Activated T-cell treated with anti-CD3 and anti-CD28 coated beads for 1 hour (primary cell): ENCODE results near the gene CCDC158.
"Not testable (repeated sequence)": the region's sequence is repeated elsewhere in the genome, so short reads cannot be mapped to it uniquely, and the experiment has no call there.

Experiments
- DNase-seq: peaks from one replicate; pipeline ENCODE4 v3.0.0-alpha.2; 2020; ENCODE audit warnings: low read depth

Gene CCDC158

DNA sequence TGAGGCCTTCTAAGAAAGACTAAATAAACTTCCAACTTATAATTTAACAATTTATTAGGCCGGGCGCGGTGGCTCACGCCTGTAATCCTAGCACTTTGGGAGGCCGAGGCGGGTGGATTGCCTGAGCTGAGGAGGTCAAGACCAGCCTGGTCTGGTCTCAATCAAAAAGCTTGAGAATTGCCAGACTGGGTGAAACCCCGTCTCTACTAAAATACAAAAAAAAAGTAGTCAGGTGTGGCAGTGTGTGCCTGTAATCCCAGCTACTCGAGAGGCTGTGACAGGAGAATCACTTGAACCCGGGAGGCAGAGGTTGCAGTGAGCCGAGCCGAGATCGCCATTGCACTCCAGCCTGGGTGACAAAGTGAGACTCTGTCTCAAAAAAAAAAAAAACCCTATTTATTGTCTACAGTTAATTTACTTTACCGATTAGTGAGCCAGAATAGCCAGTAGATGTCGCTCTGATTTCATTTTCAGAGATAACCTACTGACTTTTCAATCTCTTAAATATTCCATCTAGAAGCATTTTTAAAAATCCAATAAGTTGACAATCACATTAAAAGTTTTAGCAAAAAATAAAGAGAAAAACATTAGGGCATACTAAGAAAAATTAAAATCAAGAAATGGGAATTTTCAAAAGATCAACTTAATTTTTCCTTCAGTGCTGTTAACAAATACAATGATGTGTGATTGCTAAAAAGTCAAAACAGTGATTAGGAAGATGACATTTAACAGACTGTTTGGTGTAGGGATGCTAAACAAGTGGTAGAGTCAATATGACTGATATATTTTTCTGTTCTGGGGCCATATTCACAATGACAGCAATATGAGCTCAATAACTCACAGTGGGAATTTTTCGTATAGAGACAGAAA lies 9.8 kb upstream of the CCDC158 start:
- no peak for DNase-seq

DNA sequence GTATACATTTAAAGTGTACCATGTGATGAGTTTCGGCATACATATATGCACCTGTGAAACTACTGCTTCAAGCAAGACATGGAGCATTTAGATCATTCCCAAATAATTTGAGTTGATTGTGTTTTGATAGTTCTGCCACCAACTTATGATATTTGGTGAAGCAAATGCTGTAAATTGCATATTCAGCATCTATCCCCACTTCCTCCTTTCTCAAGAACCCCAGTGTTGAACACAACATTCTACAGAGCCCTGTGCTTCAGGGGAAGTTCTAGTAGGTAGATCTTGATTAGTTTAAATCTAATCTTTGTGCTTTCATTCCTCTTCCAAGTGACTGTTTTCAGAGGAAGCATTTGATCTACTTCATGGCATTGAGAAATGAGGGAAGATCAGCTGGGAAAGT lies 8.7 kb upstream of the CCDC158 start:
- DNase-seq: no peak

DNA sequence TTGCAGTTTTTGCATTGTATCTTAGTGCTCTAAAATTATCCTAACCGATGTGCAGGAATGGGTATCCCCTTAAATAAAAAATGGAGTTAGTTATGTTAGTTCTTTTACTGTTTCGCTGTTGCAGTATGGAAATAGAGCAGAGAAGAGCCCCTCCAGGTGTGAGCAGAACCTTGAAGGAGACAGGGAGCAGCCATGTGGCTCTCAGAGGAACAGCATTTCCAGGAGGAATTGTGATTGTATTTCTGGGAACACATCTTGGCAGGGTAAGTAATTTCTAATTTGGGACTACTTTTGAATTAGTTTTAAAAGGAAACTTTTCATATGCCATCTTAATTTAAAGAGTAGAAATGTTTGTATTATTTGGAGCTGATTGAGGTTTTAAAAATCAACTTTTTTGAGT lies 5.3 kb upstream of the CCDC158 start:
- DNase-seq: no peak

DNA sequence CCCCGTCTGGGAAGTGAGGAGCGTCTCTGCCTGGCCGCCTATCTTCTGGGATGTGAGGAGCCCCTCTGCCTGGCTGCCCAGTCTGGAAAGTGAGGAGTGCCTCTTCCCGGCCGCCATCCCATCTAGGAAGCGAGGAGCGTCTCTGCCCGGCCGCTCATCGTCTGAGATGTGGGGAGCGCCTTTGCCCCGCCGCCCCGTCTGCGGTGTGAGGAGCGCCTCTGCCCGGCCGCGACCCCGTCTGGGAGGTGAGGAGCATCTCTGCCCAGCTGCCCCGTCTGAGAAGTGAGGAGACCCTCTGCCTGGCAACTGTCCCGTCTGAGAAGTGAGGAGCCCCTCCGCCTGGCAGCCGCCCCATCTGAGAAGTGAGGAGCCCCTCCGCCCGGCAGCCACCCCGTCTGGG lies 2.2 kb upstream of the CCDC158 start:
- not testable (repeated sequence) for DNase-seq

DNA sequence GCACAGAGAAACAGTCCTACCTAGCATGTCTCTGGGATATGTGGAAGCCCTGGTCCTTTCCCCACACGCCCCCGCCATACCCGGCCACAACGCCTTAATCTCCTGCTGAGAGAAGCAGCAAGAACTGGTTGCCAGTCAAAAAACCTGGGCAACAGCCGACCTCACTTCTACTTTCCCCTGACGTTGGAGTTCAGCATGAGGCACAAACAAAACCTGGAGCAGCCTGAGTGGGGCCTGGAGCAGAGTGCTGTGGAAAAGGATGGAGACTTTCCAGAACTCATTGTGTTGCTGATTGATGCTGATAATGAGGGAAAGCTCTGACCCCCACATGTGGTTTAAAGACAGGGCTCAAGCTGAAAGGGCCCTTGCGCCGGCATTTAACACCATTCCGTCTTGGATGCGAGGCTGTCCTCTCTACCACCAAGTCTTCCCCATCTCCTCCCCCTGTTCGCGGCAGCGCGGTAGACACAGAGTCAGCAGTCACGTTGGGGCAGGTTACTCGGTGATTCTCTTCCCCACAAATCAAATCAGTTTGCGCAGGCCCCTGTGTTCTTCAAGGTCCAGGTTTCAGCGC lies 666 bp downstream of the CCDC158 start:
- no peak for DNase-seq

DNA sequence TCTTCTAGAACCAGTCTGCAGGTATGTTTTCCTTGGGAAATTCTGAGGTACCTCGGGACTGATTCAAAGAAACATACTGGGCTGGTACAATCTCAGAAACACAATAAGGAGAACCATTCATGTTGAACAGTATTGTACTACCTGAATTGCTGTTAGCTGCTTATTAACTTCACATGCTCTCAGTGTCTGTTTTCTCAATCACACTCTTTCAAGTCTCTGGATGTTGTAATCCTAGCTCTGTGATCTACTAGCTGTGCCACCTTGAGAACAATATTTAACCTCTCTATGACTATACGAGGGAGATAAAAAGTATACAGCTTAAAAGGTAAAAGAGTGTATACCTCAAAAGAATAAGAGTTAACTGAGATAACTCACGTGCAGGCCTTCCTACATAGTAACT lies 10.3 kb downstream of the CCDC158 start:
- no peak for DNase-seq

DNA sequence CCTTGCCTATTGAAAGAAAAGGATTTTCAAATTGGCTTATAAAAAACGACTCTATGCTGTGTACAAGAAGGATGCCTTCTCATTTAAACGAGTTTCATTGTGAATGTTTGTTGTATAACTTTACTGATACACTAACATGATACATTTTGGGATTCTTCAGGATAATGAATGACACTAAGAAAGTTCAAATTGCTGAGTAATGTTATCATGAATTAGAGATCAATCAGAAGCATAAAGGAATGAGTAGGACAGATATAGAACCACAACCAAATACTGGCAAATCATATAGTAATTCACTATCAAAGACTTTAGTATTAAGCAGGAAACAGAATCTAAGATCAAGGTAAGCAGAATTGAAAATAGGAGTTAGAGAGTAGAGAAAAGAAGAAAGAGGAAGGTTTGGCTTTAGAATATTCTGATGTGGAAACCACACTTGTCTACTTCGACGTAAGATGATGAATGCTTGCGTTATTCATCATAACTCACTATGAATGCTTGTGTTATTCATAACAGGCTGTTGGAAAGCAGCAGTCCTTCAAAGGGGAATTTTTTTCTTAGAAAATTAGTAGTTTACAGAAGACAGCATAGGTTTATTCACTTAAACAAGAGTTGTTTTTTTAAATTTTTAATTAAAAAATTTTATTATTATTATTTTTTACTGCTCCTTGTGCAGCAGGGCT lies 13.4 kb downstream of the CCDC158 start:
- DNase-seq: no peak

DNA sequence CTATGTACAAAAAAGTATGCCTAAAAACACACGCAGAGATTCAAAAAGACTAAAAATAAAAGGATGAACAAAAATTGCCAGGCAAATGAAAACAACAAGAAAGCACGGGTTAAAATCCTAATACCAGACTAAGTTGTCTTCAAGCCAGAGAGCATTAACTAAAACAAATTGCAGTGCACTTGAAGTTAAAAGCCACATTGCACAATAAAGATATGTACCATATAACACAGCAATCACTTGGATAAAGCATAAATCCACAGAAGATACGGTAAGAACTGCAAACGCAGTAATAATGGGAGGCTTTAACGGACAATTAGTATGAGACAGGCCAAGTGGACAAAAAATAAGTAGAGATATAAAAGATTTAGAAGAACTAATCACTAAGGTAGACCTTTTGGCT lies 14.9 kb downstream of the CCDC158 start:
- DNase-seq: no peak

DNA sequence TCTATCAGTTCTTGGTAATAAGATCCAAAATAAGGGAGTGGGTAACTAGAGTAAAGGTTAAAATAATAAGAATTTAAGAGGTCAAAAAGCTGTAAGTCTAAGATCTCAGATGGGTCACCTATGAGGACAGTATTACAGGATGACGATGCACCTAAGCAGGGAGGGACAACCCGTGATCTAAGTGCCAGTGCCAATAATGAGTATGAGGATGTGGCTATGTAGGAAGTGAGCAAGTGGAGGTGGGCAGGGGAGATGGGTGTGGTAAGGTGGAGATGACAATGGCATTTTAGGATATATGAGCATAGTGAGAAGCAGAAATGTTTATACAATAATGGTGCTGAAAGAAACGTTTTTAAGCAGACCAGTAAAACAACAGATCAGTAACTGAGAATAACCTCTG lies 19.3 kb downstream of the CCDC158 start:
- DNase-seq: no peak

DNA sequence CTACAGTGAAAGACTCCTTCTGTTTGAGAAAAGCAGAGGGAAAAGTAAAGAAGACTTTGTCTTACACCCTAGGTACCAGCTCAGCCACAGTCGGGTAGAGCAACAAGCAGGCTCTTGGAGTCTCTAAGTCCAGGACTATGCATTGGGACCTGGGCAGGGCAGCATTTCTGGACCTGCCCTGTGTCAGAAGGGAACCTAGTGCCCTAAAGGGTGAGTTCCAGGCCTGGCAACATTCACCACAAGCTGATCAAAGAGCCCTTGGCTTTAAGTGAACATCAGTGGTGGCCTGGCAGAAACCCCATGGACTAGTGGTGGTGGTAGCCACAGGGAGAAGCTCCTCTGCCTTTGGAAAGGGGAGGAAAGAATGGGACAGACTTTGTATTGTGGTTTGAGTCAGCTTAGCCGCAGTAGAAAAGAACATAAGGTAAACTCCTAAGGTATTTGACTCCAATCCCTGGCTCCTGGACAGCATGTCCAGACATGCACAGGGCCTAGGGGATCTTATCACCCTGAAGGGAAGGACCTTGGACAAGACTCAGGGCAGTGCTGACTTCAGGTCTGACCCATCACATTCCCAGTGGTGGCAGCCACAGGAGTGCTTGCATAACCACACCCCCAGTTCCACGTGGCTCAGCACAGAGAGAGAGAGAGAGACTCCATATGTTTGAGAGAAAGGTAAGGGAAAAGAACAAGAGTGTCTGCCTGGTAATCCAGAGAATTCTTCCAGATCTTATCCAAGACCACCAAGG lies 32.6 kb downstream of the CCDC158 start:
- DNase-seq: no peak

DNA sequence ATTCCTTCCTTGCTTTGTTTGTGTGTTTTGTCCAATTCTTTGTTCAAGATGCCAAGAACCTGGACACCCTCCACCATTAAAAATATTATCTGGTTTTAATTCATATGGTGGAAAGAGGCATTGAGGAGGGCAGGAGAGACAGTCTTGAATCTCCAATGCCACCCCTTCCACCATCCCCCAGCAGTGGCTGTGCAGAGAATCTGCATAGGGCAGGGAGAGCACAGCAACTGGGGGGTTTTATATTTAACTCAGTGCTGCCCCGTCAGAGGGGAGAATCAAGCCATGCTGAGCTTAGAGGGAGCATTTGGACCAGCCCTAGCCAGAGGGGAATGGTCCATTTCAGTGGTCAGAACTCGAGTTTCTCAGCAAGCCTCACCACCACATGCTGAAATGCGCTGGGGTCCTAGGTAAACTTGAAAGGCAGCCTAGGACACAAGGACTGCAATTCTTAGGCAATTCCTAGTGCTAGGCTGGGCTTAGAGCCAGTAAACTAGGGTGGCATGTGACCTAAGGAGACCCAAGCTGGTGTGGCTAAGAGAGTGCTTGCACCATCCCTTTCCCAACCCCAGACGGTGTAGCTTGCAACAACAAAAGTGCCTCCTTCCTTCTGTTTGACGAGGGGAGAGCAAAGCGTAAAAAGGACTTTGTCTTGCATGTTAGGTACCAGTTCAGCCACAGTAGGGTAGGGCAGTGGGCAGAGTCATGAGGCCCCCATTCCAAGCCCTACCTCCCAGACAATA lies 34.2 kb downstream of the CCDC158 start:
- no peak for DNase-seq

DNA sequence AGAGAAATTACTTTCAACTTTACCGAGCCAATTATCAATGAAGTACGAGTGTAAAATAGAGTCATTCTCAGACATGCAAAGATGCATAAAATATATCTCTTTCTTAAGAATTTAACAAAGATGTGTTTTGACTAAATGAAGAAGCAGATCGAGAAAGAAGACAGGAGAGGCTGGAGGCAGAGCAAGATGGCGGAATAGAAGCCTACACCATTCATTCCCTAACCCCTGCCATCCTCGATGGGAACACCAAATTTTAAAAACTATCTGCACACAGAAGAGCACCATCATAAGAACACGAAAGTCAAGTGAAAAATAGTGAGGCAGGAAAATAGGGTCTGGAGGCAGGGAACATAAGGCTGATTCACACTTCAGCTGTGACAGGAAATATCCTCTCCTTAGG lies 35.0 kb downstream of the CCDC158 start:
- DNase-seq: no peak

DNA sequence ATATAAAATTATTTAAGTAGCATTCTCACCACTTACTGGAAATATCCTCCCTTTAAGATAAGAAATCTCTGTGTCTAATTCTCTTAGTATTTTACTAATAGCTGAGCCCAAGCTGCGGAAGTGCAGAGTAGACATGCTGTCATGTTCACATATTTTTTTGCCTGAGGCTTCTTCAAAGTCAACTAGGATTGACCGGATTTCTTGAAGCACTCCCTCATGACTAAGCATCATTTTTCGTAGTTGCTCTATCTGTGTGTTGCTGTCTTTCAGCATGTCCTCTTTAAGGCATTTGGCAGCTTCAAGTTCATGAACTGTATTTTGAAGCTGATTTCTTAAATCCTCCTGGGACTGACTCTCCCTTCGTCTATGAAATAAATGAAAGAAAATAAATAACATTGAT lies 36.9 kb downstream of the CCDC158 start:
- DNase-seq: no peak

DNA sequence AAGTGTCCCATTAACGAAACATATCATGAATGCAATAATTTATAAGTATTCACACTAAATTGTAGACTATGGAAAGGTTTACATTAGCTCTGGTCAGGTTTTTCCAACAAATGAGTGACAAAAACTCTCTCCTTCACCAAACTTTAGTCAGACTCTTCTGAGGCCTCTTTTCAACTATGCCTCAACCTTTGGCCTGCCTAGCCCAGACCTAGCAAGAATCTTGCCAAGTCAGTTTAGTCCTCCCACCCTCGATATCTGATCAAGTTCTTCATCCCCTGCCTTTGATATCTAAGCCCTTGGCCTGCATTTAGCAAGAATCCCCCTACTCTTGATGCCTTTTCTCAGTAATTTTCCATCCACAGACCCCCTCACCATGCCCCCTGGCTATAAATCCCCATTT lies 37.9 kb downstream of the CCDC158 start:
- DNase-seq: no peak

DNA sequence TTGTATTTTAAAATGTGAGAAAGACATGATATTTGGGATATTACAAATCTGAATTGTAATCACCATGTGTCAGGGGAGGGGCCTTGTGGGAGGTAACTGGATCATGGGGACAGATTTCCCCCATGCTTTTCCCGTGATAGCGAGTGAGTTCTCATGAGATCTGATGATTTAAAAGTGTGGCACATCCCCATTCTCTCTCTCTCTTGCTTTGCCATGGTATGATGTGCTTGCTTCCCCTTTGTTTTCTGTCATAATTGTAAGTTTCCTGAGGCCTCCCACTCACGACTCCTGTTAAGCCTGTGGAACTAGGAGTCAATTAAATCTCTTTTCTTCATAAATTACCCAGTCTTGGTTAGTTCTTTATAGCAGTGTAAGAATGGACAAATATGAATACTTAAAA lies 39.0 kb downstream of the CCDC158 start:
- no peak for DNase-seq

DNA sequence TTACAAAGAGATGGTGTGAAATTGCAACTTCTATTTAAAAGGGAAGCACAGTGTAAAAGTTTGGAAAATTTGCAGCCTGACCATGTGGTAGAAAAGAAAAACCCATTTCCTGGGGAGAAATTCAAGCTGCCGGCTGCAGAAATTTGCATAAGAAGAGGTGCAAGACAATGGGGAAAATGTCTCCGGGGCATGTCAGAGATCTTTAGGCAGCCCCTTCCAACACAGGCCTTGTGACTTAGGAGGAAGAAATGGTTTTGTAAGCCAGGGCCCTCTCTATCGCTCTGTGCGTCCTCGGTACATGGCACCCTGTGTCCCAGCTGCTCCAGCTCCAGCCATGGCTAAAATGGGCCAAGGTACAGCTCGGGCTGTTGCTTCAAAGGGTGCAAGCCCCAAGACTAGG lies 40.4 kb downstream of the CCDC158 start:
- DNase-seq: no peak

DNA sequence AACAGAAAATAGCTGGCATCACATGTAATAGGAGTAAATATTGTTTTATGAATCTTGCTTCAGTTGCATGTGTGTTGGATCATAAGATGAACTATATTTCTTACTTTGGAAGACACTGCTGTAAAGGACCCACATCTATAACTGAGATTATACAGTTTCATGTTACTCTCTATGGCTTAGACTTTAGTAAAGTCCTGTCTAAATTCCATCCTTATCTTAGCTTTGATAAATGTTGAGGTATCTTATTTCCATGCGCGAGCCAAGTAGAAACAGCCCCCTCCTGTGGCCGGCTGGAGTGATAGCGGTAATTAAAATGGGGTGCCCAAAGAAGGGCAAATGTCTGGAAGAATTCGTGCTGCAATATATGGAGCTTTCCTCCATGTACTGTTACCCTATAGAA lies 43.0 kb downstream of the CCDC158 start:
- peak; percentile 16 for DNase-seq

DNA sequence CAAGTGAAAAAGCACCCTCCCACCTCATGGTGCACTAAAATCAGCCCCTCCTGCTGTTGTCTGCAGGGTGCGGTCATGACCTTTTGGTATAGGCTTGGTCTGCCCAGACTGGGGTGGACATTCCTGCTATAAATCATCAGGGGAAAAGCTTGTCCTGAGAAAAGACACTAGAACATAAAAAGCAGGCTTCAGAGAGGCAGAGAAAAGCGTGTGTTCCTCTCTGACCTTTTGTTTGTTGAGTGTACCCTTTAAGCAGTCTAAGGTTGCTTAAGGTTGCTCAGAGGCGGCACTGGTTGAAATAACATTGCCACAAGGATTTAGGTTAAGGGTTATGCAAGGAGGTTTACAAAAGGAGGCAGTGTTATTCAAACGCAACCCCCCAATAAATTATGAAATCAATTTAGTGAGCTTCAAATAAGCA lies 43.5 kb downstream of the CCDC158 start:
- no peak for DNase-seq

DNA sequence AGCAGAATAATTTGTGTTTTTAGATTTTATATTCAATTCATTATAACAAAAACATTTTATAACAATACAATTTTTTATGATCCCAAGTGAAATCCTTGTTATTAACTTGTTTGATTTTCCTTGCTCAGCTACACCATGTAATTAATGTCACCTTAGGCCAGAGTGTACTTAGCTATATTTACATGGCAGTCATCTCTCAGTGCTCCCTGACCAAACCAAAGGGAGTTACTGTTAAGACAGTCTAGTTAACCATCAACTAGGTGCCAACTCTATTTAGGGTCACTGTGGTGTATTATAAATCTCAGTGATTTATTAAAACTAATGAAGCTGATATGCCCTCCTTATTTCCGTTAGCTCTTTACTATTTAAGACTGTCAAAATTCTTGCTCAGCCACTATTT lies 44.4 kb downstream of the CCDC158 start:
- no peak for DNase-seq

DNA sequence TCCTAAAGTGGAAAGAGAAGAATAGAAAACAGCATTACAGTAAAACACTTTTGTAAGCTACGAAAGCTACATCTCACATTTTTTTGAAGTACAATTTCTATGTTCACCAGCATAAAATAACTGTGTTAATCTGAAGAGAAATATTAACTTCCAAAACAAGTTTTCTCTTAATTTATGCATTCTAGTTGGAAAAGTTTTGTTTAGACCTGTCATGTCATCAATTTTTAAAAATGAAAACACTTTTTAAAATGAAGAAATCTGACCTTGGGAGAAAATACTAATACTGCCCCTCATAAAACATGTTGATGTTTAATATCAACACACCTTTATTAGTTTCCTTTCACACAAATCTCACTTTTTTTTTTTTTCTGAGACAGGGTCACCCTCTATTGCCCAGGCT lies 45.2 kb downstream of the CCDC158 start:
- no peak for DNase-seq

DNA sequence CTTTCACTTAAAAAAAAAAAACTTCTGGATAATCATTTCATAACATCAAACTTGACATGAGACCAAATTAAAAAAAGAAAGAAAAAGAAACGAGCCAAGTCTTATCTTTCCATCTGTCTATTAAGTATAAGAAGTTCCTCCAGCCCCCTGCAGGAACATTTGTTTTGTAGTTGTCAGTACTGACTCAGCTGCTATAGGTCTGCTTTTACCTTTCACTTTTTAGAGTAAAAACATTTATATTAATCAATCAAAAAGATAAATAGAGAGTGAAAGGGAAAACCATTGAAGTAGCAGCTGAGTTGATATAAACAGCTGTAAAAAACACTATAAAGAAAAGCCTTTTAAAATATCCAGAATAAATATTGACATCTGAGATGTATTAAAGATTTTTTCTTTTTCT lies 46.1 kb downstream of the CCDC158 start:
- DNase-seq: no peak
